K562 (cell line): Measurements from ENCODE around the gene CHML. TPM values are rescaled to one million over a fixed set of nuclear protein-coding genes. Genes with fewer than 3 reads are reported as not detected.

Experiments used
- ATAC-seq: fragments of 200-7000 bp; cut with Tn5 transposase; 3 replicates; pipeline ENCODE4 v1.9.1; 2020; ENCODE audit warnings: moderate library complexity
- BruUV-seq: library from RNA; stranded (reverse); fragments of 400-500 nt; replicated peaks from 2 replicates; lab custom pipeline; 2021; lab: Mats Ljungman, UMichigan
- CTCF ChIA-PET: fragments of 300-600 bp; formaldehyde crosslinking; extraction: SDS; loops from one replicate; lab custom pipeline; 2021; ENCODE audit warnings: low intra/inter-chr PET ratio; lab: Yijun Ruan, JAX
- POLR2A ChIA-PET: fragments of 300-600, 350-650 bp; sonication (Branson Sonifier 250); formaldehyde crosslinking; extraction: SDS; loops from one replicate; lab custom pipeline; 2021; ENCODE audit warnings: antibody characterized with exemption, inconsistent platforms; lab: Yijun Ruan, JAX
- DNase-seq, 4 experiments: peaks; one replicate each; pipeline versions ENCODE4 v3.0.0 to v3.0.0-alpha.2; 2011 to 2018; ENCODE audit warnings: low spot score in 3 of 4, mixed read lengths in 3 of 4; ENCODE audit errors: extremely low read depth in 1 of 4
- FAIRE-seq: peaks from 2 replicates; lab custom pipeline; 2011; peaks lifted over from hg19 to GRCh38; lab: Jason Lieb, UNC
- H2AFZ ChIP-seq: 2 replicates; pipeline ENCODE4 v1.6.0; 2011; ENCODE audit warnings: low read depth, low read length, control low read depth, inconsistent platforms
- H3K27ac ChIP-seq: fragments of 200-600 bp; 3 replicates; pipeline ENCODE4 v1.8.0; 2011; ENCODE audit warnings: low read depth, mild to moderate bottlenecking, control low read depth, inconsistent platforms, low read length, moderate library complexity, mixed read lengths; ENCODE audit errors: extremely low read depth
- H3K27me3 ChIP-seq, 2 experiments: fragments of 300-600 bp in 1 of 2; 2 replicates in 1 of 2; 3 replicates in 1 of 2; pipeline versions ENCODE4 v1.6.0 to v1.8.0; 2011; ENCODE audit warnings: inconsistent platforms in 2 of 2, low read length in 2 of 2, mild to moderate bottlenecking in 1 of 2, mixed read lengths in 1 of 2, moderate library complexity in 1 of 2; ENCODE audit not compliant: control insufficient read depth in 2 of 2, insufficient read depth in 2 of 2
- H3K36me3 ChIP-seq: fragments of 300-600 bp; 3 replicates; pipeline ENCODE4 v1.8.0; 2011; ENCODE audit warnings: mild to moderate bottlenecking, low read length, inconsistent platforms; ENCODE audit not compliant: control insufficient read depth, insufficient read depth
- H3K4me1 ChIP-seq, 2 experiments: fragments of 200-600 bp in 1 of 2; replicated peaks in 1 of 2; 2 replicates in 1 of 2; 3 replicates in 1 of 2; pipeline versions ENCODE4 v1.5.1 to v1.8.0; 2011; ENCODE audit warnings: inconsistent platforms in 2 of 2, low read length in 2 of 2, mild to moderate bottlenecking in 1 of 2, mixed read lengths in 1 of 2, moderate library complexity in 1 of 2; ENCODE audit not compliant: control insufficient read depth in 2 of 2, insufficient read depth in 2 of 2
- H3K4me2 ChIP-seq: 2 replicates; pipeline ENCODE4 v1.6.1; 2011; ENCODE audit warnings: low read length, control low read depth, inconsistent platforms, mixed read lengths; ENCODE audit not compliant: insufficient read depth
- H3K4me3 ChIP-seq: fragments of 200-600 bp; sonication (generic), shearing (Covaris generic); 2 replicates; pipeline ENCODE4 v1.5.1; 2016; ENCODE audit warnings: control low read depth, inconsistent platforms
- H3K79me2 ChIP-seq: fragments of 200-600 bp; 3 replicates; pipeline ENCODE4 v1.8.0; 2011; ENCODE audit warnings: low read length, inconsistent platforms; ENCODE audit not compliant: control insufficient read depth, insufficient read depth
- H3K9ac ChIP-seq, 2 experiments: 2 replicates each; pipeline versions ENCODE4 v1.6.0 to v1.6.1; 2011; ENCODE audit warnings: low read depth in 2 of 2, low read length in 2 of 2, control low read depth in 1 of 2, inconsistent platforms in 1 of 2, mild to moderate bottlenecking in 1 of 2, mixed read lengths in 1 of 2; ENCODE audit not compliant: insufficient read depth in 1 of 2
- H3K9me1 ChIP-seq: one replicate; pipeline ENCODE4 v1.6.0; 2011; ENCODE audit warnings: inconsistent platforms, mild to moderate bottlenecking, low read length, moderate library complexity; ENCODE audit not compliant: control insufficient read depth, insufficient read depth
- H3K9me3 ChIP-seq: replicated peaks from 2 replicates; pipeline ENCODE4 v1.5.1; 2011; ENCODE audit warnings: low read depth, low read length, inconsistent platforms; ENCODE audit not compliant: control insufficient read depth, insufficient read depth
- H4K20me1 ChIP-seq: replicated peaks from 2 replicates; pipeline ENCODE4 v1.6.1; 2011; ENCODE audit warnings: low read length, inconsistent platforms, mixed read lengths; ENCODE audit not compliant: control insufficient read depth, insufficient read depth
- ARID3B ChIP-seq: fragments of 250-450 bp; sonication (Bioruptor Pico); IDR thresholded peaks from 2 replicates; pipeline ENCODE4 v1.4.0; 2020; ENCODE audit warnings: borderline replicate concordance
- ARID4B ChIP-seq: sonication (generic); formaldehyde crosslinking; IDR thresholded peaks from 2 replicates; pipeline ENCODE4 v1.8.0; 2022; ENCODE audit warnings: mild to moderate bottlenecking, missing genetic modification reagents
- BCOR ChIP-seq: fragments of 450-650 bp; IDR thresholded peaks from 2 replicates; pipeline ENCODE4 v1.6.1; 2016
- HDGF ChIP-seq: fragments of 450-650 bp; IDR thresholded peaks from 2 replicates; pipeline ENCODE4 v1.6.1; 2016
- PHF20 ChIP-seq: fragments of 450-650 bp; IDR thresholded peaks from 2 replicates; pipeline ENCODE4 v1.6.1; 2018; ENCODE audit not compliant: partially characterized antibody
- PRDM10 ChIP-seq: fragments of 450-650 bp; IDR thresholded peaks from 2 replicates; pipeline ENCODE4 v1.6.1; 2018; ENCODE audit not compliant: partially characterized antibody
- RHOXF2B ChIP-seq: fragments of 250-450 bp; sonication (Bioruptor Pico); conservative IDR thresholded peaks from 2 replicates; pipeline ENCODE4 v1.5.1; 2021
- SNIP1 ChIP-seq: fragments of 450-650 bp; IDR thresholded peaks from 2 replicates; pipeline ENCODE4 v1.7.1; 2017; ENCODE audit warnings: low read depth, mild to moderate bottlenecking
- TAL1 ChIP-seq: fragments of 450-650 bp; IDR thresholded peaks from 2 replicates; pipeline ENCODE4 v1.6.1; 2016; ENCODE audit warnings: mild to moderate bottlenecking
- THAP12 ChIP-seq: fragments of 250-450 bp; sonication (Bioruptor Pico); IDR thresholded peaks from 2 replicates; pipeline ENCODE4 v1.9.0; 2021; ENCODE audit warnings: mild to moderate bottlenecking, inconsistent platforms
- ZNF354B ChIP-seq: fragments of 250-450 bp; sonication (Bioruptor Pico); IDR thresholded peaks from 2 replicates; pipeline ENCODE4 v1.4.0; 2020
- ZNF79 ChIP-seq: fragments of 250-450 bp; sonication (Bioruptor Pico); IDR thresholded peaks from 2 replicates; pipeline ENCODE4 v1.4.0; 2020; ENCODE audit warnings: low read depth, mild to moderate bottlenecking, moderate library complexity
- WGBS: fragments of 100-300 bp; shearing (Covaris generic); methylation state at CpG from one replicate; pipeline ENCODE4 v1.1.6; 2016; ENCODE audit warnings: low coverage, mixed read lengths; ENCODE audit not compliant: insufficient coverage; ENCODE audit errors: missing lambda C conversion rate; 5-methylcytosine and 5-hydroxymethylcytosine counted together
- in situ Hi-C: fragments of 300-500 bp; cut with MboI; formaldehyde crosslinking; loops from 4 replicates; pipeline ENCODE4 v1.15.0; 2018; ENCODE audit warnings: inconsistent platforms, mixed read lengths
- intact Hi-C: fragments of 100-400 bp; cut with micrococcal nuclease; formaldehyde crosslinking; loops from 2 replicates; pipeline ENCODE4 v1.14.2; 2022
- polyA plus RNA-seq, 8 experiments: library from polyadenylated mRNA; depleted of rRNA in 4 of 8; stranded (reverse) in 5 of 8; unstranded in 3 of 8; fragments of >200 nt; fragmentation: Nextera tagmentation in 2 of 8; fragmentation: Illumina TruSeq in 1 of 8; extraction: Ambion mirVana in 2 of 8; extraction: Trizol in 1 of 8; gene quantifications; 2 replicates each; pipeline versions ENCODE4 v1.2.1 to v1.2.3, GENCODE V29; 2011 to 2014; ENCODE audit warnings: inconsistent platforms in 1 of 8, missing spikeins in 1 of 8
- total RNA-seq, 7 experiments: library from RNA; depleted of rRNA in 6 of 7; stranded (reverse); fragments of >200 nt in 6 of 7; fragmentation: Illumina TruSeq in 2 of 7; extraction: Trizol in 2 of 7; gene quantifications; 2 replicates each; pipeline versions ENCODE4 v1.2.1 to v1.2.3, GENCODE V29; 2011 to 2021; ENCODE audit warnings: low replicate concordance in 1 of 7

The CHML gene
- total and polyA plus RNA-seq, 9 of the 15 experiments (the other 6 are each of a cell fraction or from before 2014, with no cell fraction given): 13.0 to 88.3 (median 62.8) TPM

GRCh38 chr1:241617426-241617825, 22.7 kb downstream of the CHML start:
- in situ Hi-C loops: loop anchor here (5.0 to 25.0 kb wide), 2 partner anchors 215 to 370 kb away; partner anchors contain the start of gene MAP1LC3C
- H3K36me3 ChIP-seq: peaks cover 2% of the 10 kb centered on the region; the same call in 2 of the 3 replicates
- no peak overlapping the region for H3K9ac ChIP-seq
- no peak overlapping the region for H3K27ac ChIP-seq
- H3K79me2 ChIP-seq: no peaks in the 10 kb centered on the region
- POLR2A ChIA-PET: interaction anchor here (1.7 kb wide), 1 partner anchor 12 kb away, joined by 4 read pairs; no protein-coding TSS in a partner anchor
- no peak for ATAC-seq
- no peak for DNase-seq
- BruUV-seq: no TSS peak
- no peaks in the 10 kb centered on the region; a peak in 1 of 5 replicates for H3K4me1 ChIP-seq
- H4K20me1 ChIP-seq: no peaks in the 10 kb centered on the region
- no peak for FAIRE-seq
- no peak overlapping the region for H2AFZ ChIP-seq
- no peak overlapping the region for H3K4me3 ChIP-seq
- CTCF ChIA-PET: no interaction called here
- intact Hi-C loops: no loop called here
- WGBS: 86% methylated on average over 7 of the region's 7 CpGs
- H3K4me2 ChIP-seq: no peak overlapping the region
- H3K9me3 ChIP-seq: no peaks in the 10 kb centered on the region
- no peaks in the 10 kb centered on the region for H3K9me1 ChIP-seq
- no peaks in the 10 kb centered on the region for H3K27me3 ChIP-seq
- TF ChIP-seq BCOR: no peak
- TF ChIP-seq ZNF354B (CRISPR knock-in tag): no peak
- no peak for TF ChIP-seq ZNF79 (CRISPR knock-in tag)
- no peak for TF ChIP-seq RHOXF2B (CRISPR knock-in tag)
- no peak for TF ChIP-seq SNIP1
- no peak for TF ChIP-seq ARID4B
- no peak for TF ChIP-seq HDGF
- TF ChIP-seq PRDM10: no peak
- TF ChIP-seq ARID3B (CRISPR knock-in tag): no peak
- no peak for TF ChIP-seq TAL1
- no peak for TF ChIP-seq THAP12 (CRISPR knock-in tag)
- TF ChIP-seq PHF20: no peak
